IPS-18a (cell line): Measurements from ENCODE around the gene ADRA2A.

ENCODE experiments used
- H3K27ac ChIP-seq: one replicate; pipeline ENCODE4 v1.5.1; 2013; ENCODE audit warnings: low read length
- H3K27me3 ChIP-seq: one replicate; pipeline ENCODE4 v1.6.1; 2013; ENCODE audit warnings: mild to moderate bottlenecking, low read length; ENCODE audit not compliant: control insufficient read depth, insufficient read depth
- H3K36me3 ChIP-seq: one replicate; pipeline ENCODE4 v1.6.1; 2013; ENCODE audit warnings: low read depth, low read length; ENCODE audit not compliant: control insufficient read depth
- H3K4me1 ChIP-seq: one replicate; pipeline ENCODE4 v1.6.1; 2013; ENCODE audit warnings: low read depth, low read length; ENCODE audit not compliant: control insufficient read depth
- H3K4me3 ChIP-seq: one replicate; pipeline ENCODE4 v1.5.1; 2013; ENCODE audit warnings: low read length
- H3K9ac ChIP-seq: one replicate; pipeline ENCODE4 v1.6.1; 2013; ENCODE audit warnings: mild to moderate bottlenecking, low read length, moderate library complexity
- H3K9me3 ChIP-seq: one replicate; pipeline ENCODE4 v1.6.1; 2013; ENCODE audit warnings: low read depth, low read length; ENCODE audit not compliant: control insufficient read depth

The ADRA2A gene

GRCh38 chr10:111103196-111103840 is 26.5 kb downstream of the ADRA2A start:
- Histone ChIP-seq H3K36me3 (no peaks in the 10 kb centered on the region), H3K27me3 (no peaks in the 10 kb centered on the region), H3K27ac (no peak overlapping the region), H3K9me3 (no peaks in the 10 kb centered on the region), H3K4me3 (no peak overlapping the region), H3K9ac (no peak overlapping the region), H3K4me1 (no peaks in the 10 kb centered on the region)

GRCh38 chr10:111104811-111105210 is 28.0 kb downstream of the ADRA2A start:
- no peaks in the 10 kb centered on the region for H3K9me3 ChIP-seq
- no peak overlapping the region for H3K27ac ChIP-seq
- H3K4me1 ChIP-seq, result no peaks in the 10 kb centered on the region
- no peak overlapping the region for H3K9ac ChIP-seq
- H3K4me3 ChIP-seq, result no peak overlapping the region
- H3K36me3 ChIP-seq, result no peaks in the 10 kb centered on the region
- H3K27me3 ChIP-seq, result no peaks in the 10 kb centered on the region

- Histone ChIP-seq H3K9me3 (no peaks in the 10 kb centered on the region), H3K36me3 (no peaks in the 10 kb centered on the region), H3K27me3 (no peaks in the 10 kb centered on the region), H3K27ac (no peak overlapping the region), H3K4me1 (no peaks in the 10 kb centered on the region), H3K4me3 (no peak overlapping the region), H3K9ac (no peak overlapping the region)
These were observed 29.3 kb downstream of the ADRA2A start for GRCh38 chr10:111106081-111106480.

DNA sequence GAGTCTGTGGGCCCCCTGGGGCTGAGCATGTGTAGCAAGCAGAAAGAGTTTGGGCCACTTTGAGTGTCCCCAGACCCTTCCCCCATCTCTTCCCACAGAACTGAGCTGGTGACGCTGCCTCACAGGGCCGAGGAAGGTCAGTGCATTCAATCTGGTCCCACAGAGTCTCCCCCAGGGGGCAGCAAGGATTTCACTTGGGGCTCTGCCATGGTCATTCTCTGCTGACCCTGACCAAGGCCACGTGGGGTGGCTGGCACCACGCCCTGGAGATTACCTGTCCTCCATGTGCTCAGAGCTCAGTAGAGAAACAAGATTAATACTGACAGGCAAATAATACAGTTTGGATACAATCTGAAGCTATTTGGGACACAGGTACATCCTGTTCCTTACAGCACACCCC is 30.2 kb downstream of the ADRA2A start:
- Histone ChIP-seq H3K36me3 (no peaks in the 10 kb centered on the region), H3K9ac (no peak overlapping the region), H3K9me3 (no peaks in the 10 kb centered on the region), H3K4me3 (no peak overlapping the region), H3K4me1 (no peaks in the 10 kb centered on the region), H3K27ac (no peak overlapping the region), H3K27me3 (no peaks in the 10 kb centered on the region)

GRCh38 chr10:111107846-111108245 is 31.0 kb downstream of the ADRA2A start:
- H3K36me3 ChIP-seq, result no peaks in the 10 kb centered on the region
- H3K27me3 ChIP-seq, result no peaks in the 10 kb centered on the region

GRCh38 chr10:111108441-111108840 is 31.6 kb downstream of the ADRA2A start:
- Histone ChIP-seq H3K9me3 (no peaks in the 10 kb centered on the region), H3K9ac (no peak overlapping the region), H3K36me3 (no peaks in the 10 kb centered on the region), H3K27ac (no peak overlapping the region), H3K4me1 (no peaks in the 10 kb centered on the region), H3K27me3 (no peaks in the 10 kb centered on the region), H3K4me3 (no peak overlapping the region)

More at GRCh38 chr10:111107846-111108245, 31.0 kb downstream of the ADRA2A start:
- no peak overlapping the region for H3K4me3 ChIP-seq
- no peaks in the 10 kb centered on the region for H3K4me1 ChIP-seq
- H3K9ac ChIP-seq, result no peak overlapping the region
- H3K27ac ChIP-seq, result no peak overlapping the region
- no peaks in the 10 kb centered on the region for H3K9me3 ChIP-seq

GRCh38 chr10:111109501-111110242 is 32.8 kb downstream of the ADRA2A start:
- Histone ChIP-seq H3K27ac (no peak overlapping the region), H3K4me1 (no peaks in the 10 kb centered on the region), H3K27me3 (no peaks in the 10 kb centered on the region), H3K36me3 (no peaks in the 10 kb centered on the region), H3K4me3 (no peak overlapping the region), H3K9ac (no peak overlapping the region), H3K9me3 (no peaks in the 10 kb centered on the region)

GRCh38 chr10:111110771-111111170 is 33.9 kb downstream of the ADRA2A start:
- Histone ChIP-seq H3K4me1 (no peaks in the 10 kb centered on the region), H3K9me3 (no peaks in the 10 kb centered on the region), H3K36me3 (no peaks in the 10 kb centered on the region), H3K4me3 (no peak overlapping the region), H3K9ac (no peak overlapping the region), H3K27me3 (no peaks in the 10 kb centered on the region), H3K27ac (no peak overlapping the region)

DNA sequence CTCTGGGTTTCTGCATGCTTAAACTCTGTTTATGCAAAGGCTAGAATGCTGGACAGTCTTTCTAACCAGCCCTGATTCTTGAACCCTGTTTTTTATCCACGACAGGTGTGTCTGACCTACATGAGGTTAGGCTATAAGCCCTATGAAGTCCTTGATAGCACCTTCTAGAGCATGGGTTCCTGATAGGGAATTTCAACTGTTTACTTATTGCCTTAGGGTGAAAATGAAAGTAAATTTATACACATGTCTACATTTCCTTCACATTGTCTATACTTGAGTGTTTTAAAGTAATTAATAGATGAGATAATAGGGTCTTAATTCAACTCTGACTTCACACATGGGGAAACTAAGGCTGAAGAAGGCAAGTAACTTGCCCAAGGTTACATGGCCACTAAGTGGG is 35.5 kb downstream of the ADRA2A start:
- Histone ChIP-seq H3K9ac (no peak overlapping the region), H3K4me1 (no peaks in the 10 kb centered on the region), H3K36me3 (no peaks in the 10 kb centered on the region), H3K27ac (no peak overlapping the region), H3K4me3 (no peak overlapping the region), H3K9me3 (no peaks in the 10 kb centered on the region), H3K27me3 (no peaks in the 10 kb centered on the region)

- Histone ChIP-seq H3K9me3 (no peaks in the 10 kb centered on the region), H3K27me3 (no peaks in the 10 kb centered on the region), H3K27ac (no peak overlapping the region), H3K4me1 (no peaks in the 10 kb centered on the region), H3K36me3 (no peaks in the 10 kb centered on the region), H3K9ac (no peak overlapping the region), H3K4me3 (no peak overlapping the region)
These were observed 36.6 kb downstream of the ADRA2A start for GRCh38 chr10:111113238-111113960.

DNA sequence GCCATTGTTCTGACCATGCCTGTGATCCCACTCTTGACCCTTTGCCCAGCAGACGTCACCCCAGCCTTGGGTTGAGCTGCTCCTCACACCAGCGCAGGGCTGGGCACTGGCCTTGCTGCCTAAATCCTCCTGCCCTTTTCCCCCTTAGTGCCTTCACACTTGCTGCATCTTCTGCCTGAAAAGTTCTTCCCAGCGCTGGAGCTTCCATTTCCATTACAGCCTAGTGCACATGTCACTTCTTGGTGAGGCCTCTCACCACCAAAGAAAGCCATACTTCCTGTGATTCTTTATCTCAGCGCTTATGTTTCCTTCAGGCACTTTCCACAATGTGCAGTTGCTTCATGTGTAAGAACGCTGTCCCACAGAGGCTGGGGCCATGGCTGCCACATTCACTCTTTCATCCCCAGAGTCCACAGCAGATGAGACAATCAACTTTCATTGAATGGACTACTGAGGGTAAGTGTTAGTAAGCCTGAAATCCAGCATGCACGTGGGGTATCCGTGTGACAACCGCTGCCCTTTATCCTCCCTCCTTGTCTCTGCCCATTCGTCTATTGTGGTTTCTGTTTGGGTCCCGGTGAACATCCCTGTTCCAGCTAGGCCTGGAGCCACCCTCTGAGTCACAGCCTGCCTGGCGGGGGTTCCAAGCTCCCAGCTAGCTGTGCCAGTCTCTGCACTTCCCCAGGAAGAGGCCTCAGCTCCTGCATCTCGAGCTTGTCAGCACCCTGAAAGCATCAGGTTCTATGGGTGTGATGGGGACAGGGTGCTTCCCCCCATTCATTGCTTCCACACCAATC is 37.3 kb downstream of the ADRA2A start:
- H3K9me3 ChIP-seq, result no peaks in the 10 kb centered on the region
- no peak overlapping the region for H3K27ac ChIP-seq
- no peaks in the 10 kb centered on the region for H3K4me1 ChIP-seq
- H3K36me3 ChIP-seq, result no peaks in the 10 kb centered on the region
- no peak overlapping the region for H3K9ac ChIP-seq
- H3K27me3 ChIP-seq, result no peaks in the 10 kb centered on the region
- no peak overlapping the region for H3K4me3 ChIP-seq
